Keratinocyte (primary cell): ENCODE data around the gene CELSR1.

Experiments
- CTCF ChIP-seq, 3 experiments: IDR thresholded peaks in 1 of 3; conservative IDR thresholded peaks in 1 of 3; optimal IDR thresholded peaks in 1 of 3; 2 replicates in 2 of 3; 3 replicates in 1 of 3; pipeline versions ENCODE3 to v1.5.1; 2011; ENCODE audit warnings: low read length in 3 of 3, mild to moderate bottlenecking in 3 of 3, moderate library complexity in 2 of 3, control low read depth in 1 of 3, inconsistent platforms in 1 of 3; ENCODE audit not compliant: insufficient read depth in 2 of 3; ENCODE audit errors: extremely low read depth in 1 of 3
- EZH2 ChIP-seq: IDR thresholded peaks from one replicate; pipeline ENCODE4 v1.6.1; 2012; ENCODE audit warnings: inconsistent platforms, mild to moderate bottlenecking, low read length, moderate library complexity

DNA sequence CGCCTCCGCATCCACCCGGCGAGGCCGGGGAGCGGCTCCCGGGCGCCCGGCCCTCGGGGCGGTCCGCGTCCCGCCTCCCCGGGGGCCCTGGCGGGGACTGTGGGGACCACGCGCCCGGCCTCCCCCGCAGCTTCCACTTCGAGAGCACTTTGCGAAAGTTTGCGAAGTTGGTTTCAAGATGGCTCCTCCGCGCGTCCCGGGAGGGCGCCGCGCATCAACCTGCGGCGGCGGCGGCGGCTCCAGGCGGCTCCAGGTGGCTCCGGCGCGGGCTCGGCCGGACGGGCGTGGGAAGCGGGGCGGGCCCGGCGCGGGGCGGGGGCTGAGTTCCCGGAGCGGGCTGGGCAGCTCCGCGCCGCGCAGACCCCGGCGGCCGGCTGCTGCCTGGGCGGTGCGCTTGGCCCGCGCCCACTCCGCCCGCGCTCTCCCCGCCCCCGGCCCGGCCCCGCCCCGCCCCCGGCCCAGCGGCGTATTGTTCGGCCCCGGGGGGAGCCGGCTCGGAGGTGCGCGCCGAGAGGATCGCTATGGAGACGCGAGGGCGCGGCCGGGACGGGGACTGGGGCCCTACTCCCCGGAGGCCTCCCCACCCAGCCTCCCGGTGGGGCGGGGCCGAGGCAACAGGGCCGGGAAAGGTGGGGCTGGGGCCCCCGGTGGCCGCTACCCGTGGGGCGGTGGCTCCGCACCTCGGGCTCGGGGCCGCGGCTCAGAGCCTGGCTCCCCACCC, at the start of gene CELSR1:
- TF ChIP-seq CTCF (optimal IDR thresholded peaks at IDR 0.05 in 1 of 3, IDR thresholded peaks at IDR 0.05 in 1 of 3, conservative IDR thresholded peaks at IDR 0.05 in 1 of 3; ENCODE audit: extremely low read depth in 1 of 3, insufficient read depth in 2 of 3, low read length in 3 of 3) (no peak), EZH2 (no peak)
